Panc1 (cell line): ENCODE measurements around the gene AMFR. TPM values are rescaled to one million over a fixed set of nuclear protein-coding genes. Genes with fewer than 3 reads are reported as not detected.

ENCODE experiments used
- ATAC-seq: fragments of 200-7000 bp; cut with Tn5 transposase; 2 replicates; pipeline ENCODE4 v1.9.1; 2020; ENCODE audit warnings: mild to moderate bottlenecking, moderate library complexity
- BruUV-seq: library from RNA; stranded (reverse); fragments of 400-500 nt; replicated peaks from 2 replicates; lab custom pipeline; 2021; lab: Mats Ljungman, UMichigan
- CTCF ChIA-PET: fragments of 300-600 bp; sonication (Branson Sonifier 250); formaldehyde crosslinking; loops from one replicate; lab custom pipeline; 2022; ENCODE audit warnings: antibody characterized with exemption; lab: Charles Lee
- POLR2A ChIA-PET: fragments of 300-600 bp; sonication (Branson Sonifier 250); formaldehyde crosslinking; loops from one replicate; lab custom pipeline; 2022; ENCODE audit warnings: antibody characterized with exemption; lab: Charles Lee
- DNase-seq: peaks from one replicate; pipeline ENCODE4 v3.0.0-alpha.2; 2010; ENCODE audit warnings: low read depth, low spot score
- H3K27ac ChIP-seq: 2 replicates; pipeline ENCODE4 v1.5.1; 2011; ENCODE audit warnings: mild to moderate bottlenecking, low read length, inconsistent platforms
- H3K27me3 ChIP-seq: fragments of 200-500 bp; sonication (Bioruptor generic); 2 replicates; pipeline ENCODE4 v1.6.0; 2014; ENCODE audit warnings: low read length, inconsistent platforms; ENCODE audit not compliant: control insufficient read depth, insufficient read depth
- H3K36me3 ChIP-seq: fragments of 200-500 bp; sonication (Bioruptor generic); 2 replicates; pipeline ENCODE4 v1.5.1; 2014; ENCODE audit warnings: inconsistent platforms, mild to moderate bottlenecking, low read length, moderate library complexity; ENCODE audit not compliant: control insufficient read depth, insufficient read depth
- H3K4me1 ChIP-seq: 2 replicates; pipeline ENCODE4 v1.5.1; 2011; ENCODE audit warnings: inconsistent platforms, mild to moderate bottlenecking, low read length, moderate library complexity; ENCODE audit not compliant: control insufficient read depth, insufficient read depth
- H3K4me3 ChIP-seq, 2 experiments: 2 replicates each; pipeline ENCODE4 v1.5.1; 2011 to 2012; ENCODE audit warnings: low read depth in 2 of 2, low read length in 2 of 2, mild to moderate bottlenecking in 2 of 2, inconsistent platforms in 1 of 2, moderate library complexity in 1 of 2
- H3K9me3 ChIP-seq: fragments of 200-500 bp; sonication (Bioruptor generic); 2 replicates; pipeline ENCODE4 v1.5.1; 2014; ENCODE audit warnings: low read depth, mild to moderate bottlenecking, inconsistent platforms, low read length, moderate library complexity; ENCODE audit not compliant: control insufficient read depth, insufficient read depth
- CTCF ChIP-seq: fragments of 450-650 bp; IDR thresholded peaks from 2 replicates; pipeline ENCODE4 v1.5.1; 2017; ENCODE audit warnings: mild to moderate bottlenecking
- POLR2AphosphoS5 ChIP-seq: IDR thresholded peaks from 2 replicates; pipeline ENCODE4 v1.6.1; 2012; ENCODE audit warnings: mild to moderate bottlenecking, low read depth, low read length, moderate library complexity
- REST ChIP-seq, 2 experiments: IDR thresholded peaks; 2 replicates each; pipeline ENCODE4 v1.6.1; 2011 to 2012; ENCODE audit warnings: low read depth in 2 of 2, control low read depth in 1 of 2, low read length in 1 of 2, mild to moderate bottlenecking in 1 of 2, moderate library complexity in 1 of 2; ENCODE audit not compliant: insufficient read depth in 1 of 2
- SIN3A ChIP-seq: IDR thresholded peaks from 2 replicates; pipeline ENCODE4 v1.6.1; 2012; ENCODE audit warnings: low read depth, mild to moderate bottlenecking, low read length, moderate library complexity, borderline replicate concordance; ENCODE audit not compliant: insufficient read depth
- TCF7L2 ChIP-seq: IDR thresholded peaks from 2 replicates; pipeline ENCODE4 v1.6.1; 2011; ENCODE audit warnings: mild to moderate bottlenecking, low read depth, low read length, inconsistent platforms
- in situ Hi-C: cut with HindIII; loops from 2 replicates; pipeline ENCODE4 v1.10.0; 2016; ENCODE audit warnings: low sequenced_read_pairs, low pct_unique_long_range_greater_than_20kb
- intact Hi-C: fragments of 100-400 bp; cut with micrococcal nuclease; formaldehyde crosslinking; loops from one replicate; pipeline ENCODE4 v1.10.0; 2022; ENCODE audit not compliant: unreplicated experiment
- total RNA-seq: library from RNA; stranded (reverse); gene quantifications from one replicate; pipeline ENCODE4 v1.2.1, GENCODE V29; 2021; ENCODE audit not compliant: unreplicated experiment

Gene AMFR
- total RNA-seq, 1 experiment from 2014 or later: 89.6 TPM

- Histone ChIP-seq H3K4me1 (no peaks in the 10 kb centered on the region), H3K9me3 (no peaks in the 10 kb centered on the region), H3K27ac (no peak overlapping the region), H3K4me3 (no peak overlapping the region), H3K36me3 (no peaks in the 10 kb centered on the region; the same call in none of the 2 replicates), H3K27me3 (no peaks in the 10 kb centered on the region)
- CTCF ChIA-PET: no interaction called here
- BruUV-seq: no TSS peak
- ATAC-seq (no peak), DNase-seq (no peak)
- intact Hi-C loops: no loop called here
- POLR2A ChIA-PET: no interaction called here
- TF ChIP-seq REST (IDR thresholded peaks at IDR 0.05; ENCODE audit: insufficient read depth in 1 of 2, low read depth in 2 of 2, low read length in 1 of 2) (no peak), POLR2AphosphoS5 (no peak), CTCF (no peak), SIN3A (no peak), TCF7L2 (no peak)
- in situ Hi-C loops: no loop called here
These were observed 12.0 kb downstream of the AMFR start for GRCh38 chr16:56413381-56413780.

GRCh38 chr16:56411624-56412023 lies 13.7 kb downstream of the AMFR start:
- Histone ChIP-seq H3K27ac (no peak overlapping the region), H3K4me3 (no peak overlapping the region), H3K27me3 (no peaks in the 10 kb centered on the region), H3K36me3 (no peaks in the 10 kb centered on the region; the same call in none of the 2 replicates), H3K9me3 (no peaks in the 10 kb centered on the region), H3K4me1 (no peaks in the 10 kb centered on the region)
- TF ChIP-seq POLR2AphosphoS5 (no peak), TCF7L2 (no peak), REST (IDR thresholded peaks at IDR 0.05; ENCODE audit: insufficient read depth in 1 of 2, low read depth in 2 of 2, low read length in 1 of 2) (no peak), SIN3A (no peak), CTCF (no peak)
- ChIA-PET POLR2A (no interaction called here), CTCF (no interaction called here)
- DNase-seq: no peak
- in situ Hi-C loops: no loop called here
- no peak for ATAC-seq
- intact Hi-C loops: no loop called here
- BruUV-seq: no TSS peak
